ENCODE measurements around the gene ASCL5. TPM values are rescaled to one million over a fixed set of nuclear protein-coding genes. Genes with fewer than 3 reads are reported as not detected.

Gene ASCL5
- total and polyA plus RNA-seq, 4 donors: 0.01 to 0.25 (median 0.14) TPM; not detected in 1

DNA sequence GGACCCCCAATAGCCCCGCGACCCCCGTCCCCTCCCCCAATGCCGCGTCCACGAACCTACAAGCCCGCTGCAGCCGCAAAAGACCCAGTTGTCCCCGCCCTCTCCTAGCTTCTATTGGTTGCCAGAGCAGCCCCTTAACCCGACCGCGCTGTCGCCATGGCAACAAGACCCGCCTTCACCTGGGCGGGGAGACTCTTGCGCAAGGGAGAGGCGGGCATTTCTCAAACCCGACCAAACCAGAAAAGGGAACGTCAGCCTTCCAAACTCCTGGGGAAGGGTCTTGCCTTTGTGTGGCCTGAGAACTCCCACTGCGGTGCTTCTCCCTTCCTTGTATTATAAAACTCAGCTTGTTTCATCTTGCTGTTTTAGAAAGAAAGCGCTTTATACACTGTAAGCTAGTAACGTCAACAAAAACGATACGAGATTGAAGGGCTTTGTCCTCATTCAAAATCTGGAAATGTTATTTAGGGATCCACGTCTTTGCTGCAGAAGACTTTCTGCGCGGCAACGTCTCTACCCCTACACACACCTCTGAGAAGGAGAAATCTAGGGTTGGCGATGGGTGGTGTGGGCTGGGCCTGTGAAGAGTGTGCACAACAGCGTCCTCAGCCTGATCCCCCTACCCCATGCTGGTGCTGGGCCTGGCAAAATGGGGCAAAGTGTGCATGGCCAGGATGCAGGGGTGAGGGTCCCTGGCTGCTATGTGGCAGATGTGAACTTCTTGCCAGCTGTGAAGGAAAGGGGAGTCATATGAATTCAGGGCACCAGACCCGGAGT is 27.6 kb upstream of the ASCL5 start, which contains the start of gene TMEM9:
TMEM9 (minus strand) TSS at position 86 of the 777 bp plus-strand sequence. CDS start 551 bp downstream, outside the sequence.
- DNase-seq (peak; percentile 99), ATAC-seq (ENCODE audit: insufficient read depth, low FRiP score) (peak; percentile 91)
- Histone ChIP-seq H3K9me3 (ENCODE audit: control insufficient read depth in 4 of 4, insufficient read depth in 3 of 4, low read length in 3 of 4) (no peaks in the 10 kb centered on the region), H3K4me3 (peak within 1 kb of the TSS; percentile 73), H3K4me1 (ENCODE audit: control insufficient read depth in 5 of 5, insufficient read depth in 5 of 5, low read length in 5 of 5) (peaks cover 0 to 23% (median 6%) of the 10 kb centered on the region in 5 donors), H3K9ac (ENCODE audit: insufficient read depth in 1 of 2, low read length in 2 of 2) (peak within 1 kb of the TSS; percentile 80 to 91), H3K27me3 (ENCODE audit: control insufficient read depth in 3 of 3, insufficient read depth in 3 of 3, low read length in 2 of 3) (no peaks in the 10 kb centered on the region), H3K27ac (ENCODE audit: low read depth in 1 of 2, low read length in 1 of 2) (peak within 1 kb of the TSS in 1 of 2 donors; percentile 40), H3K36me3 (ENCODE audit: control insufficient read depth in 4 of 4, insufficient read depth in 4 of 4, low read length in 4 of 4) (peaks cover 0 to 27% (median 13%) of the 10 kb centered on the region in 4 donors)
- WGBS, 2 donors: 9 to 10% methylated on average over 30 to 31 of the region's 31 CpGs
- TF ChIP-seq, protein P1, sequence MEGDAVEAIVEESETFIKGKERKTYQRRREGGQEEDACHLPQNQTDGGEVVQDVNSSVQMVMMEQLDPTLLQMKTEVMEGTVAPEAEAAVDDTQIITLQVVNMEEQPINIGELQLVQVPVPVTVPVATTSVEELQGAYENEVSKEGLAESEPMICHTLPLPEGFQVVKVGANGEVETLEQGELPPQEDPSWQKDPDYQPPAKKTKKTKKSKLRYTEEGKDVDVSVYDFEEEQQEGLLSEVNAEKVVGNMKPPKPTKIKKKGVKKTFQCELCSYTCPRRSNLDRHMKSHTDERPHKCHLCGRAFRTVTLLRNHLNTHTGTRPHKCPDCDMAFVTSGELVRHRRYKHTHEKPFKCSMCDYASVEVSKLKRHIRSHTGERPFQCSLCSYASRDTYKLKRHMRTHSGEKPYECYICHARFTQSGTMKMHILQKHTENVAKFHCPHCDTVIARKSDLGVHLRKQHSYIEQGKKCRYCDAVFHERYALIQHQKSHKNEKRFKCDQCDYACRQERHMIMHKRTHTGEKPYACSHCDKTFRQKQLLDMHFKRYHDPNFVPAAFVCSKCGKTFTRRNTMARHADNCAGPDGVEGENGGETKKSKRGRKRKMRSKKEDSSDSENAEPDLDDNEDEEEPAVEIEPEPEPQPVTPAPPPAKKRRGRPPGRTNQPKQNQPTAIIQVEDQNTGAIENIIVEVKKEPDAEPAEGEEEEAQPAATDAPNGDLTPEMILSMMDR (IDR thresholded peaks at IDR 0.05; ENCODE audit: control extremely low read depth, extremely low read depth): no peak

DNA sequence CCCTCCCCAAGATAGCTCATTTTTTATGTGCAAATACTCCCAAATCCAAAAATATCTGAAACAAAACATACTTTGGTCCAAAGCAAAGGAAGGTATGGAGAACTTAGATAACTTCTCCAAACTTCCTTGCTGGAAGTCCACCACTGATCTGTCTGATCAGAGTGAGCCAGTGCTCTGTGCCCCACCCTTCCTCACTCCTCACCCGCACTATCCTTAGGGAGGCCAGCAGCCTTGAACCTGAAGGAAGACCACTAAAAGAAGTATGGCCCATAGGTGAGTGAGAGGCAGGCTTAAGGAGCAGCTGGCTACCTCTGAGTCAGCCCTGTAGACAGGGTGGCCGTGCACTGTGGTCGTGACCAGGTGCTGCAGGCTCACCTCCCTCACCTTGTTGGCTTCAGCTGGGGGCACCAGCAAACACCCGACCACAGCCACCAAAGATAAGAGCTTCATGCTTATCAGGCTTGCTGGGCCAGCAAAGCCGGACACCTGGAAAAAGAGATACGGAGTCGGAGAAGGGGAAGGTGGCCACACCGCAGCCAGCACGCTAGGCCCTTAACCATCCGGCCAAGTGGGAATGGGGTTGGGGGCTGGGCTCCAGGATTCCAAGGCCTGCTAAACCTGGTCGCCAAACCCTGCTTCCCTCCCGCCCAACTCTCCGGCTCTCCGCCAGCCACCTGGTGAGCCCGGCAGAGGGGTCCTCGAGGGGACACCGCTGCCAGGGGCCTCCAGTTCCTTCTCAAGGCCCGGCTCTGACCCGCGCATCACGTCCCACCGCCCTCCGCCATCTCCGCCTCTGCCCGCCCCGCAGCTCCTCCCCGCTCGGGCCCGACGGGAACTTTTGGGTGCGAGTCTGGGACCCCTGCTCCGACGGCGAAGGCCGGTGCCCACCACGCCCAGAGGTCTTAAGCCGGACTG is 26.7 kb upstream of the ASCL5 start:
- H3K4me1 ChIP-seq (ENCODE audit: control insufficient read depth in 5 of 5, insufficient read depth in 5 of 5, low read length in 5 of 5): peaks cover 0 to 23% (median 5%) of the 10 kb centered on the region in 5 donors
- H3K27ac ChIP-seq (ENCODE audit: low read depth in 1 of 2, low read length in 1 of 2): peak overlapping the region in 1 of 2 donors; percentile 40
- H3K4me3 ChIP-seq: peak overlapping the region; percentile 73
- peaks cover 0 to 32% (median 16%) of the 10 kb centered on the region in 4 donors for H3K36me3 ChIP-seq (ENCODE audit: control insufficient read depth in 4 of 4, insufficient read depth in 4 of 4, low read length in 4 of 4)
- ATAC-seq (ENCODE audit: insufficient read depth, low FRiP score) (peak; percentile 86), DNase-seq (no peak)
- TF ChIP-seq, protein P1 (IDR thresholded peaks at IDR 0.05; ENCODE audit: control extremely low read depth, extremely low read depth): no peak
- 4% methylated on average over 36 to 37 of the region's 37 CpGs for WGBS, 2 donors
- H3K9me3 ChIP-seq (ENCODE audit: control insufficient read depth in 4 of 4, insufficient read depth in 3 of 4, low read length in 3 of 4): no peaks in the 10 kb centered on the region
- no peaks in the 10 kb centered on the region for H3K27me3 ChIP-seq (ENCODE audit: control insufficient read depth in 3 of 3, insufficient read depth in 3 of 3, low read length in 2 of 3)
- H3K9ac ChIP-seq (ENCODE audit: insufficient read depth in 1 of 2, low read length in 2 of 2): peak overlapping the region; percentile 80 to 91

DNA sequence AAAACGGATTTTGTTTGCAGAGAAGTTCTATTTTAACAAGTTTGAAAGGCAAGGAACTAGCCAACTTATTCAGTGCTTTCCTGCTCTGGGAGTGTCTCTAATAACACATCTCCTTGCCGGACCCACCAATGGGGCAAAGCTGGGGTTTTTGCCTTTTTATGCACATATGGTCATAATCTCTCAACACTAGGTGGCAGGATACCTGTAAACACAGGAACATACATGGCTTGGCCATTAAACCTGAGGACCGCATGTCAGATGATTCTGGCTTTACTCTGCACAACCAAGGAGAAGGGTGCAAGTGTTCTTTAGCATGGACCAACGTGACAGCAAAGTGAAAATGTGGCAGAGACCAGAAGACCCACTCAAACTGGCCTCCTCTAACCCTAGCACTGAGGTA is 22.4 kb upstream of the ASCL5 start:
- no peak for ATAC-seq (ENCODE audit: insufficient read depth, low FRiP score)
- TF ChIP-seq, protein P1 (IDR thresholded peaks at IDR 0.05; ENCODE audit: control extremely low read depth, extremely low read depth): no peak
- H3K4me3 ChIP-seq: no peak overlapping the region
- H3K9me3 ChIP-seq (ENCODE audit: control insufficient read depth in 4 of 4, insufficient read depth in 3 of 4, low read length in 3 of 4): no peaks in the 10 kb centered on the region
- H3K27me3 ChIP-seq (ENCODE audit: control insufficient read depth in 3 of 3, insufficient read depth in 3 of 3, low read length in 2 of 3): no peaks in the 10 kb centered on the region
- peaks cover 0 to 17% (median 5%) of the 10 kb centered on the region in 5 donors for H3K4me1 ChIP-seq (ENCODE audit: control insufficient read depth in 5 of 5, insufficient read depth in 5 of 5, low read length in 5 of 5)
- H3K27ac ChIP-seq (ENCODE audit: low read depth in 1 of 2, low read length in 1 of 2): no peak overlapping the region
- H3K9ac ChIP-seq (ENCODE audit: insufficient read depth in 1 of 2, low read length in 2 of 2): no peak overlapping the region
- peaks cover 2 to 48% (median 36%) of the 10 kb centered on the region in 4 donors for H3K36me3 ChIP-seq (ENCODE audit: control insufficient read depth in 4 of 4, insufficient read depth in 4 of 4, low read length in 4 of 4)
- 75 to 84% methylated on average over 4 of the region's 4 CpGs for WGBS, 2 donors
- DNase-seq: peak in 2 of 3 donors; percentile 10 to 39

Measured in lung (tissue), 12 donors.